Skeletal muscle tissue (tissue), 4 donors: ENCODE measurements around the gene TYROBP. TPM values are rescaled to one million over a fixed set of nuclear protein-coding genes. Genes with fewer than 3 reads are reported as not detected.

Source experiments
- H3K27ac ChIP-seq: one replicate; pipeline ENCODE4 v1.7.0; 2013; ENCODE audit warnings: mild to moderate bottlenecking, low read depth, low read length, inconsistent platforms
- H3K27me3 ChIP-seq, 3 donors: one replicate each; pipeline ENCODE4 v1.7.0; 2013; ENCODE audit warnings: low read length in 3 of 3; ENCODE audit not compliant: control insufficient read depth in 3 of 3, insufficient read depth in 3 of 3
- H3K36me3 ChIP-seq, 3 donors: one replicate each; pipeline ENCODE4 v1.7.0; 2013; ENCODE audit warnings: low read length in 3 of 3; ENCODE audit not compliant: control insufficient read depth in 3 of 3, insufficient read depth in 3 of 3
- H3K4me1 ChIP-seq, 3 donors: one replicate each; pipeline ENCODE4 v1.7.0; 2013; ENCODE audit warnings: low read length in 3 of 3, mild to moderate bottlenecking in 3 of 3; ENCODE audit not compliant: control insufficient read depth in 3 of 3, insufficient read depth in 3 of 3
- H3K4me3 ChIP-seq, 3 donors: one replicate each; pipeline ENCODE4 v1.7.0; 2013; ENCODE audit warnings: low read length in 3 of 3
- H3K9ac ChIP-seq, 3 donors: one replicate each; pipeline ENCODE4 v1.7.0; 2013; ENCODE audit warnings: low read length in 3 of 3, mild to moderate bottlenecking in 3 of 3, moderate library complexity in 2 of 3, low read depth in 1 of 3
- H3K9me3 ChIP-seq, 3 donors: one replicate each; pipeline ENCODE4 v1.7.0; 2013; ENCODE audit warnings: low read length in 3 of 3; ENCODE audit not compliant: control insufficient read depth in 3 of 3
- total RNA-seq: library from RNA; depleted of rRNA; stranded (reverse); fragments of >200 nt; gene quantifications from one replicate; pipeline ENCODE4 v1.2.3, GENCODE V29; 2014
- donor health status: Osteomylitis.

The TYROBP gene
- total RNA-seq, 1 donor from 2014 or later: 9.9 TPM

DNA sequence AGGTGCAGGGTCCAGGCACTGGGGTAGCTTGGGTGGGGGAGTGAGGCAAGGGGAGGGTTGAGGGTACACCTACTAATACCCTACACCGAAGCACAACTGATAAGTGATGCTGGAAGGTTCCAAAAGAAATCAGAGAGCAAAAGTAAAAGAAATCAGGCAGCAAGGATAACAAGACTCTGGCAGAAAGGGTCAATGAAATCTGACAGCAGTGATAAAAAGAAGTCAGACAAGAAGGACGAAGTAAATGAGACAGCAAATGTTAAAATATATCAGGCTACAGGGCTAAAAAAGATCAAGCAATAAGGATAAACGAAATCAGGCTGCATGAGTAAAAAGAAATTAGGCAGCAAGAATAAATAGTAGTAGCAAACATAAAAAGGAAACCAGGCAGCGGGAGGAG lies 32.7 kb upstream of the TYROBP start:
- Histone ChIP-seq H3K9me3 (no peaks in the 10 kb centered on the region), H3K9ac (no peak overlapping the region), H3K4me3 (no peak overlapping the region), H3K4me1 (peaks cover 18 to 25% (median 21%) of the 10 kb centered on the region in 3 donors), H3K27me3 (no peaks in the 10 kb centered on the region), H3K36me3 (peaks cover 0 to 21% (median 19%) of the 10 kb centered on the region in 3 donors), H3K27ac (no peak overlapping the region)

DNA sequence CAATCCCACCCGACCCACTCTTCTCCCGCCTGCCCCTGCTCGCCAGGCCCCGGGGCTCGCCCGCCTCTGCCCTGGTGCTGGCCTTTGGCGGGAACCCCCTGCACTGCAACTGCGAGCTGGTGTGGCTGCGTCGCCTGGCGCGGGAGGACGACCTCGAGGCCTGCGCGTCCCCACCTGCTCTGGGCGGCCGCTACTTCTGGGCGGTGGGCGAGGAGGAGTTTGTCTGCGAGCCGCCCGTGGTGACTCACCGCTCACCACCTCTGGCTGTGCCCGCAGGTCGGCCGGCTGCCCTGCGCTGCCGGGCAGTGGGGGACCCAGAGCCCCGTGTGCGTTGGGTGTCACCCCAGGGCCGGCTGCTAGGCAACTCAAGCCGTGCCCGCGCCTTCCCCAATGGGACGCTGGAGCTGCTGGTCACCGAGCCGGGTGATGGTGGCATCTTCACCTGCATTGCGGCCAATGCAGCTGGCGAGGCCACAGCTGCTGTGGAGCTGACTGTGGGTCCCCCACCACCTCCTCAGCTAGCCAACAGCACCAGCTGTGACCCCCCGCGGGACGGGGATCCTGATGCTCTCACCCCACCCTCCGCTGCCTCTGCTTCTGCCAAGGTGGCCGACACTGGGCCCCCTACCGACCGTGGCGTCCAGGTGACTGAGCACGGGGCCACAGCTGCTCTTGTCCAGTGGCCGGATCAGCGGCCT lies 32.1 kb upstream of the TYROBP start:
- Histone ChIP-seq H3K9me3 (no peaks in the 10 kb centered on the region), H3K4me1 (peaks cover 24 to 31% (median 27%) of the 10 kb centered on the region in 3 donors), H3K27ac (no peak overlapping the region), H3K9ac (no peak overlapping the region), H3K4me3 (no peak overlapping the region), H3K36me3 (peaks cover 0 to 19% (median 15%) of the 10 kb centered on the region in 3 donors), H3K27me3 (no peaks in the 10 kb centered on the region)

DNA sequence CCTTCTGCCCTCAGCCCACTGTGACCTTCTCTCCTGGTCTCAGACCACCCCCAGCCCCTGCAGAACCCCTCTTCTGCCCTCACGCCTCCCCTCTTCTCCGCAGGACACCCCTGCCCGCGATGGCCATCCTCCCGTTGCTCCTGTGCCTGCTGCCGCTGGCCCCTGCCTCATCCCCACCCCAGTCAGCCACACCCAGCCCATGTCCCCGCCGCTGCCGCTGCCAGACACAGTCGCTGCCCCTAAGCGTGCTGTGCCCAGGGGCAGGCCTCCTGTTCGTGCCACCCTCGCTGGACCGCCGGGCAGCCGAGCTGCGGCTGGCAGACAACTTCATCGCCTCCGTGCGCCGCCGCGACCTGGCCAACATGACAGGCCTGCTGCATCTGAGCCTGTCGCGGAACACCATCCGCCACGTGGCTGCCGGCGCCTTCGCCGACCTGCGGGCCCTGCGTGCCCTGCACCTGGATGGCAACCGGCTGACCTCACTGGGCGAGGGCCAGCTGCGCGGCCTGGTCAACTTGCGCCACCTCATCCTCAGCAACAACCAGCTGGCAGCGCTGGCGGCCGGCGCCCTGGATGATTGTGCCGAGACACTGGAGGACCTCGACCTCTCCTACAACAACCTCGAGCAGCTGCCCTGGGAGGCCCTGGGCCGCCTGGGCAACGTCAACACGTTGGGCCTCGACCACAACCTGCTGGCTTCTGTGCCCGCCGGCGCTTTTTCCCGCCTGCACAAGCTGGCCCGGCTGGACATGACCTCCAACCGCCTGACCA lies 31.4 kb upstream of the TYROBP start:
- no peak overlapping the region for H3K4me3 ChIP-seq
- no peaks in the 10 kb centered on the region for H3K9me3 ChIP-seq
- H3K36me3 ChIP-seq: peaks cover 0 to 15% (median 13%) of the 10 kb centered on the region in 3 donors
- no peak overlapping the region for H3K9ac ChIP-seq
- H3K4me1 ChIP-seq: peaks cover 26 to 38% (median 30%) of the 10 kb centered on the region in 3 donors
- no peak overlapping the region for H3K27ac ChIP-seq
- no peaks in the 10 kb centered on the region for H3K27me3 ChIP-seq

DNA sequence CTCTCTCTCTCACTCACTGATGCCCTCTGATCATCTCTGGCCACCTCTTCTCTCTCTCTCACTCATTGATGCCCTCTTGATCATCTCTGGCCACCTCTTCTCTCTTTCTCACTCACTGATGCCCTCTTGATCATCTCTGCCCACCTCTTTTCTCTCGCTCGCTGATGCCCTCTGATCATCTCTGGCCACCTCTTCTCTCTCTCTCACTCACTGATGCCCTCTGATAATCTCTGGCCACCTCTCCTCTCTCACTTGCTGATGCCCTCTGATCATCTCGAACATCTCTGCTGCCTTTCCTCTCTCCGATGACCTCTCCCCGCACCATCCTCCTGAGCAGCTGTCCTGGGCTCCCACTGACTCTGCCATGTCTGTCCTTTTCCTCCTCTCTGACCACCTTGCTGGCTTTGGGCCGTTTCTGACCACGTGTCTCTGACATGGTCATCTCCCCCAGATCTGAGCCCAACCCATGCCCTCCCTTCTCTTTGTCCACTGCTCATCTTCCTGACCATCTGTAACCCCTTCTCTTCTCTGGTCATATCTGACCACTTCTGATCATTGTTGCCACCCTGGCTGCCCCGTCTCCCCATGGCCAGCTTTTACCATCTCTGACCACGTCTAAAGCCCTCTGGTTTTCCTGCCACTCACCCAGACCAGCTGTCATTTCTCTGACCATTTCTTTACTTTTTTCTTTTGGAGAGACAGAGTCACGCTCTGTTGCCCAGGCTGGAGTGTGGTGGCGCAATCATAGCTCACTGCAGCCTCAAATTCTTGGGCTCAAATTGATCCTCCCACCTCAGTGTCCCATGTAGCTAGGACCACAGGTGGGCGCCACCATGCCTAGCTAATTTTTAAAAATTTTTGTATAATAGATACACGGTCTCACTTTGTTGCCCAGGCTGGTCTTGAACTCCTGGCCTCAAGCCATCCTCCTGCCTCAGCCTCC lies 30.5 kb upstream of the TYROBP start:
- peaks cover 0 to 13% (median 6%) of the 10 kb centered on the region in 3 donors for H3K36me3 ChIP-seq
- H3K9me3 ChIP-seq: no peaks in the 10 kb centered on the region
- peak overlapping the region; percentile 69 to 77 (median 73) for H3K4me3 ChIP-seq
- H3K27ac ChIP-seq: no peak overlapping the region
- H3K4me1 ChIP-seq: peaks cover 26 to 38% (median 30%) of the 10 kb centered on the region in 3 donors
- no peaks in the 10 kb centered on the region for H3K27me3 ChIP-seq
- H3K9ac ChIP-seq: peak overlapping the region in 1 of 3 donors; percentile 53

DNA sequence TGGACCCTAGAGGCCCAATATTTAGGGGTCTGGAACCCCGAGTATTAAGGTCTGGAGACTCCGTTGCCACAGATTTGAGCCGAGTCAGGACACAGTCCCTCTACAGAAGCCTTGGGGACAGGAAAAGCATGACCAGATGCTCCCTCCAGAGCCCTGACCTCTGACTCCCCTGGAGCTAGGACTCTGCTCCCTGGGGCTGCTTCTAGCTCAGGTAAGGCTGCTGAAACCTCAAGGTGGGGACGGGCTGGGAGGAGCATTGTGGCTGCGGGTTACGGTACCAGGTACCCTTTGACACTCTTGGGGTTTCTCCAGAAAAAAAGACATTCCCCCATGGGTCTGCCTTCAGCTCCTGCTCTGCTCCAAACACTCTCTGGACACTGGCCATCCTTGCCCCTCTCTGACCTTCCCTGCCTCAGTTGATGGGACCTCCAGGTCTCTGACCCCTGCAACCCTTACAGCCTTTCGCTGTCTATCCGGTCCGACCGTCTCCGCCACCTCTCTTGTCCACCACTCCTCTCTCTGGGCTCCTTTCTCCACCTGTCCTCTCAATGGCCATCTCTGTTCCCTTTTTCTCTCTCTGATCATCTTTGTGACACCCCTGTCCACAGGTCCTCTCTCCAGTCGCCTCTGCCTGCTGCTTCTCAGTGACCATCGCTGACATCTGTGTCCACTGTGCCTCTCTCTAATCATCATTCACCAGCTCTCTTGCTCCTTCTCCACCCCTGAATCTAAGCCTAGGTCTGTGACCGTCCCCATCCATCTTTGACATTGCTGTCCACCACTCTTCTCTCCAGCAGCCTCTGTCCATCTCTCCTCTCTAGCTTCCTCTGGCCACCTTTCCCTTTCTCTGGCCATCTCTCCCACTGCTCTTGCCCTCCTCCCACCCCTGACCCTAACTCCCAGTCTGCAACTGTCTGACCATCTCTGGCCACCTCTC lies 29.5 kb upstream of the TYROBP start:
- Histone ChIP-seq H3K9me3 (no peaks in the 10 kb centered on the region), H3K4me1 (peaks cover 26 to 38% (median 30%) of the 10 kb centered on the region in 3 donors), H3K4me3 (peak overlapping the region; percentile 69 to 77 (median 73)), H3K36me3 (peaks cover 0 to 13% (median 5%) of the 10 kb centered on the region in 3 donors), H3K27ac (peak overlapping the region; percentile 68), H3K27me3 (no peaks in the 10 kb centered on the region), H3K9ac (peak overlapping the region; percentile 73 to 84 (median 81))

DNA sequence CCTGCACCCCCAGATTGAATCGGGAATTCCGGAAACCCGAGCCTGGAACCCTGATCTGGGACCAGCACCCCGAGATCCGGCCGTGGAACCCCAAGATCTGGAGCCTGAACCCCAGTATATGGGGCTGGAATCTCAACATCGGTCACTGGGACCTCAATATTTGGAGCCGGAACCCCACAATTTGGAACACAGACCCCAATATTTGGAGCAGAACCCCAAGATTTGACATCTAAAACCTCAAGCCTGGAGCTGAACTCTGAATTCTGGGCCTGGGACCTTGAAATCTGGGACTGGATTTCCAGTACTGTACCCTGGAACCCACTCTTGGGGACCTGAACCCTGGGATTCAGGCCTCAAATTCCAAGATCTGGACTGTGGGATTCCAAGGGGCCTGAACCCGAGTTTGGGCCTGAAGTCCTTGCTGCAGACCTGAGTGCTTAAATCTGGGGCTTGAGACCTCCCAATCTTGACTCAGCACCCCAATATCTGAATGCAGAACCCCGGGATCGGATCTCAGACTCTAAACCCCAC lies 28.7 kb upstream of the TYROBP start:
- H3K27me3 ChIP-seq: no peaks in the 10 kb centered on the region
- peak overlapping the region; percentile 69 to 77 (median 73) for H3K4me3 ChIP-seq
- H3K9ac ChIP-seq: peak overlapping the region; percentile 73 to 84 (median 81)
- H3K9me3 ChIP-seq: no peaks in the 10 kb centered on the region
- H3K27ac ChIP-seq: peak overlapping the region; percentile 68
- H3K4me1 ChIP-seq: peaks cover 28 to 45% (median 32%) of the 10 kb centered on the region in 3 donors
- H3K36me3 ChIP-seq: peaks cover 0 to 12% (median 0%) of the 10 kb centered on the region in 3 donors

DNA sequence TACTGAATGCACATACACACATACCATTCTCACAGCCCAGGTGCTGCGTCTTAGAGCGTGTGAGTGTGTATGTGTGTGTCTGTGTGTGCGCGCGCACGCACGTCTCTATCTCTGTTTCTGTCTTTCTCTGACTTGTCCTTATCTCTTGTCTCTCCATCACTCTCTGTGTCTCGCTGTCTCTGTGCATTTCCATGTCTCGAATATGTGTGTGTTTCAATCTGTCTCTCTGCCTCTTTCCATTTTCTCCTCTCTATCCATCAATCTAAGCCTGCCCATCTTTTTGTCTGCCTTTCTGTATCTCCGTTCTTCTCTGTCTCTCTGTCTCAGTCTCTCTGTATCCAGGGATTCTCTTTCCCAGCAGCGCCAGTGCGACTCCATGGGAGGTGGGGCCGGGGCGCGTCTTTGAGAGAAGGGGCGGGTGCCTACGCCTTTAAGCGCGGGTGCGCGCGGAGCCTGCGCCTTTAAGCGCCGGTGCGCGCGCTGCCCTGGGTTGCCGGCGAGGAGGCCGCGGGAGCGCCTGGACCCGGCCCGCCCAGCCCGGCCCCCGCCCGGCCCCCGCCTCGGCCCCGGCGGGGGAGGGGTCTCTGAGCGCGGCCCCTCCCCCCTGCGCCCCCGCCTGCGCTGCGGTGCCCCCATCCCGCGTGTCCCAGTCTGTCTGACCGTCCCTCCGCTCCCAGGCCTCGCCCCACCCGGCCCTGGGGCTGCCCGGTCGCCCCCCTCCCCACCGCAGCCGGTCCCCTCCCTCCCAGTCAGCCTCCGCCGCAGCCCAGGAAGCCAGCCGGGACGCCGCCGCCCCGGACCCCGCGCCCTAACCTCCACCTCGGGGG lies 28.0 kb upstream of the TYROBP start, which contains the start of gene LRFN3:
TSS of gene LRFN3 (plus strand) at position 464 of the 827 bp plus-strand sequence. CDS start 3,052 bp downstream, outside the sequence.
- peaks cover 31 to 48% (median 36%) of the 10 kb centered on the region in 3 donors for H3K4me1 ChIP-seq
- no peaks in the 10 kb centered on the region for H3K27me3 ChIP-seq
- H3K36me3 ChIP-seq: peaks cover 0 to 10% (median 0%) of the 10 kb centered on the region in 3 donors
- peak within 1 kb of the TSS; percentile 68 for H3K27ac ChIP-seq
- H3K9ac ChIP-seq: peak within 1 kb of the TSS; percentile 81 to 85 (median 84)
- H3K4me3 ChIP-seq: peak within 1 kb of the TSS; percentile 77 to 91 (median 80)
- H3K9me3 ChIP-seq: no peaks in the 10 kb centered on the region

DNA sequence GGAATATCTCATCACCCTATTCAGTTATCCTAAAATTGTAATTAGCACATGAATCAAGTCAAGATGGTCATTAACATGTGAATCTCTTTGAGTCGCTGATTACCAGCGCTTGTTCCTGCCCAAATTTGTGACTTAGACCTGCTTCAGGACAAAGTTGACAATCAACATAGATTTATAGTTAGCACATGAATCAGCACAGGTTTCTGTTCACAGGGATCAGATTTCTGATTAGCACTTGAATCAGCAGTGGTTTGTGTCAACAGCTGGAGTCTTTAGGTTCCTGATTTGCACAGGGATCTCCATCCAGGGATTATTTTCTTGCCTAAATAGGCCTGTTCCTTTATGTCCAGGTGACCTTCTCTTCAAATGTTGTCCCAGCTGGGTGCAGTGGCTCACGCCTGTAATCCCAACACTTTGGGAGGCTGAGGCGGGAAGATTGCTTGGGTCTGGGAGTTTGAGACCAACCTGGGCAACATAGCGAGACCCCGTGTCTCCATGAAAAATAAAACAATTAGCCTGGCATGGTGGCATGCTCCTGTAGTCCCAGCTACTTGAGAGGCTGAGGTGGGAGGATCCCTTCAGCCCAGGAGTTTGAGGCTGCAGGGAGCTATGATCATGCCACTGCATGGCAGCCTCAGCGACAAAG lies 24.3 kb upstream of the TYROBP start:
- Histone ChIP-seq H3K27ac (peak overlapping the region; percentile 55), H3K4me3 (peak overlapping the region in 2 of 3 donors; percentile 57 to 76), H3K4me1 (peaks cover 25 to 37% (median 27%) of the 10 kb centered on the region in 3 donors), H3K36me3 (no peaks in the 10 kb centered on the region), H3K9me3 (no peaks in the 10 kb centered on the region), H3K27me3 (no peaks in the 10 kb centered on the region), H3K9ac (peak overlapping the region in 1 of 3 donors; percentile 61)
